Heart right ventricle (tissue), 16 donors: Measurements from ENCODE around the gene FAP. TPM values are rescaled to one million over a fixed set of nuclear protein-coding genes. Genes with fewer than 3 reads are reported as not detected.

Experiments used
- ATAC-seq, 8 donors: fragments of 200-7000 bp; cut with Tn5 transposase; one replicate each; pipeline ENCODE4 v1.9.1; 2020; ENCODE audit warnings: mild to moderate bottlenecking in 8 of 8, moderate library complexity in 8 of 8, moderate number of reproducible peaks in 1 of 8
- DNase-seq, 2 donors: peaks; one replicate each; pipeline ENCODE4 v3.0.0-alpha.2; 2020
- H3K27ac ChIP-seq, 10 donors: fragments of 200-600 bp; sonication (generic) in 2 of 10; one replicate each; pipeline versions ENCODE4 v1.5.0 to v1.8.0; 2020 to 2022; ENCODE audit warnings: mild to moderate bottlenecking in 3 of 10
- H3K27me3 ChIP-seq, 7 donors: fragments of 200-600 bp; one replicate each; pipeline ENCODE4 v1.8.0; 2021 to 2022; ENCODE audit warnings: mild to moderate bottlenecking in 2 of 7
- H3K36me3 ChIP-seq, 9 donors: fragments of 200-600 bp; sonication (generic) in 1 of 9; one replicate each; pipeline versions ENCODE4 v1.5.0 to v1.8.0; 2020 to 2022; ENCODE audit warnings: mild to moderate bottlenecking in 2 of 9
- H3K4me1 ChIP-seq, 9 donors: fragments of 200-600 bp; sonication (generic) in 1 of 9; one replicate each; pipeline versions ENCODE4 v1.5.0 to v1.8.0; 2020 to 2022; ENCODE audit warnings: mild to moderate bottlenecking in 4 of 9
- H3K4me3 ChIP-seq, 10 donors: fragments of 200-600 bp; sonication (generic) in 2 of 10; one replicate each; pipeline versions ENCODE4 v1.5.0 to v1.8.0; 2020 to 2022; ENCODE audit warnings: mild to moderate bottlenecking in 7 of 10, moderate library complexity in 2 of 10
- H3K9me3 ChIP-seq, 11 donors: fragments of 200-600 bp in 10 of 11; sonication (generic) in 2 of 11; one replicate each; pipeline versions ENCODE4 v1.5.0 to v1.8.0; 2013 to 2022; ENCODE audit warnings: mild to moderate bottlenecking in 2 of 11, control low read depth in 1 of 11, moderate library complexity in 1 of 11
- CTCF ChIP-seq, 9 donors: fragments of 200-600 bp; sonication (generic) in 2 of 9; IDR thresholded peaks; one replicate each; pipeline versions ENCODE4 v1.5.0 to v1.8.0; 2021 to 2022; ENCODE audit warnings: antibody characterized with exemption in 9 of 9, mild to moderate bottlenecking in 5 of 9, moderate library complexity in 1 of 9
- WGBS, 2 donors: extraction: QIAGEN DNeasy Blood & Tissue Kit; methylation state at CpG; one replicate each; pipeline ENCODE4 v1.1.7; 2013; ENCODE audit warnings: inconsistent platforms in 1 of 2; 5-methylcytosine and 5-hydroxymethylcytosine counted together
- intact Hi-C, 10 donors: fragments of 100-400 bp; cut with DNase I; formaldehyde crosslinking; loops; one replicate each; pipeline versions ENCODE4 v1.11.1 to v1.14.2; 2022
- polyA plus RNA-seq, 2 donors: library from polyadenylated mRNA; stranded (reverse); fragments of 200-250 nt; gene quantifications; one replicate each; pipeline ENCODE4 v1.2.3, GENCODE V29; 2013
- total RNA-seq, 10 donors: library from RNA; stranded (reverse); fragmentation: NEBNext Ultra II Directional in 3 of 10; extraction: Animal tissue kit (Norgen Biotek cat#: 25700) in 3 of 10; gene quantifications; one replicate each; pipeline versions ENCODE4 v1.2.1 to v1.2.4, GENCODE V29; 2021 to 2023
- donor health status: Arrhythmogenic right ventricular cardiomyopathy.
- donor health status: ischemic (EF 13 %, LVEDD 7.1; RV severe dilation, severe dysfunction).
- donor health status: healthy with polysubstance abuse.
- donor health status: DM: no; HTN: yes; CAD: no.
- donor health status: DM: no; HTN: no; CAD: no.
- donor health status: ischemic (EF 25% LVEDD 6.9; RV normal size, moderate dysfunction).
- donor health status: ischemic (EF 25% LVEDD 5.7; RV mildly dilated, moderate dysfunction).
- donor health status: healthy.
- donor health status: DM: yes; HTN: yes; CAD: no.
- donor health status: Ischemic cardiomyopathy.
- donor health status: ischemic (EF 35%, LVEDD 5.7; RV mildly dilated, moderate dysfunction).
- donor health status: nonischemic (EF 11% LVEDD 7.7; RV severe dilation, severe dysfunction).
- donor health status: DM: yes; HTN: yes; CAD: no.
- donor health status: PGD.
- donor health status: ischemic (EF 29% LVEDD 5.4; RV normal size, mild dysfunction).
- donor health status: nonischemic (EF 23%, LVEDD 6.1; RV moderate dilation, normal function).

The FAP gene
- total and polyA plus RNA-seq, 12 donors, result 0.56 to 11.5 (median 2.2) TPM

GRCh38 chr2:162265666-162266459, 22.6 kb upstream of the FAP start:
- Histone ChIP-seq H3K9me3 (no peaks in the 10 kb centered on the region), H3K27me3 (no peaks in the 10 kb centered on the region), H3K36me3 (peaks cover 0 to 65% (median 9%) of the 10 kb centered on the region in 9 donors), H3K4me3 (no peak overlapping the region), H3K27ac (peak overlapping the region in 7 of 10 donors; percentile 19 to 67 (median 41)), H3K4me1 (peaks cover 0 to 14% (median 7%) of the 10 kb centered on the region in 9 donors)
- 74 to 79% methylated on average over 7 of the region's 7 CpGs for WGBS, 2 donors
- peak in 6 of 8 donors; percentile 13 to 70 (median 49) for ATAC-seq
- intact Hi-C loops, result no loop called here
- no peak for DNase-seq
- no peak for TF ChIP-seq CTCF (IDR thresholded peaks at IDR 0.05)

DNA sequence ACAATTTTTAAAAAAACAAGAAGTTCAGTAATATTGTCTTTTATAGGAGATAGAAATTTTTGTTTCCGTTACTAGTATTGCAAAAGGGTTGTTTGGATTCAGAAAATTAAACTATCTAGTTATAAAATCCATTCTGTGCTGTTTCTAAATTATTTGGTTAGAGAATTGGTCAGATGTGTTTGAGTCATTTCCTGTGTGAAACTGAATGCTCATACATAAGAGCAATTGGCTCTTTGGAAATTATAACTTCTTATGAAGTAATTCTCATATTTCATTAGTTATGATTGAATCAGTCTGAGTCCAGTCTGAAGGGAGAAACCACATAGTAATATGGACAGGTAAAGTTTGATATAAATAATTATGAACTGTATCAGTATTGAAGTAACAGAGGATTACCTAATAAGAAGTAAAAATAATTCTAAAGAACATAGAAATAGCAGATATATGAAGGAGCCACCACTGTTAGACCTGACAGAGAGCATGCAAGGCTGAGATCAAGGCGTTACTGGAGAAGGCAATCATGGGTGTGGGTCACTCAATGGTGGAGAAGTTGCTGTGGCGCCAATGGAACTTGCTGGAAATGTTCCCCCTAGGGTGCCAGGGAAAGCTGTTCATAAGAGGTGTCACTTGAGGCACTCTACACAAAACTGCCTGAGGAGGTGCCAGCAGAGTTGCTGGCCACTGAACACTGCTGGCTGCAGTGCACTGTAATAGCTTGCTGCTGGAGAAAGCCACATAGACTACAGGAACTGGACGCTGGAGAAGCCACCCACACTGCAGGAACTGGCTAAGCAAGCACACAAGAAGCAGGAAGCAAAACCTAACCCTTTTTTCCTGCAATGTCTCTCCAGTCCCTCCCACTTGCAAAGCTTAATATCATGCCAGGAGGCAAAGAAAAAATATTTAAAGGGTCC, 18.0 kb upstream of the FAP start:
- H3K27me3 ChIP-seq, result no peaks in the 10 kb centered on the region
- H3K27ac ChIP-seq, result peak overlapping the region in 9 of 10 donors; percentile 40 to 87 (median 61)
- peak; percentile 30 to 61 for DNase-seq
- no peak for TF ChIP-seq CTCF (IDR thresholded peaks at IDR 0.05)
- intact Hi-C loops, result no loop called here
- H3K4me3 ChIP-seq, result no peak overlapping the region
- 56 to 72% methylated on average over 4 of the region's 4 CpGs for WGBS, 2 donors
- H3K36me3 ChIP-seq, result peaks cover 0 to 19% (median 0%) of the 10 kb centered on the region in 9 donors
- ATAC-seq, result peak; percentile 73 to 91 (median 84)
- no peaks in the 10 kb centered on the region for H3K9me3 ChIP-seq
- H3K4me1 ChIP-seq, result peaks cover 0 to 56% (median 13%) of the 10 kb centered on the region in 9 donors

GRCh38 chr2:162258686-162259085, 15.4 kb upstream of the FAP start:
- intact Hi-C loops, result no loop called here
- peaks cover 0 to 56% (median 13%) of the 10 kb centered on the region in 9 donors for H3K4me1 ChIP-seq
- H3K27ac ChIP-seq, result peak overlapping the region in 2 of 10 donors; percentile 51 to 56
- no peaks in the 10 kb centered on the region for H3K36me3 ChIP-seq
- ATAC-seq (no peak), DNase-seq (no peak)
- H3K9me3 ChIP-seq, result no peaks in the 10 kb centered on the region
- WGBS, 2 donors, result 52 to 62% methylated on average over 2 of the region's 2 CpGs
- no peaks in the 10 kb centered on the region for H3K27me3 ChIP-seq
- no peak overlapping the region for H3K4me3 ChIP-seq
- TF ChIP-seq CTCF (IDR thresholded peaks at IDR 0.05), result no peak

GRCh38 chr2:162258169-162258568, 14.9 kb upstream of the FAP start:
- no peaks in the 10 kb centered on the region for H3K9me3 ChIP-seq
- no peaks in the 10 kb centered on the region for H3K36me3 ChIP-seq
- H3K4me1 ChIP-seq, result peaks cover 0 to 56% (median 13%) of the 10 kb centered on the region in 9 donors
- ATAC-seq (no peak), DNase-seq (no peak)
- no peak overlapping the region for H3K4me3 ChIP-seq
- H3K27ac ChIP-seq, result peak overlapping the region in 2 of 10 donors; percentile 51 to 56
- 93 to 94% methylated on average over 4 of the region's 4 CpGs for WGBS, 2 donors
- H3K27me3 ChIP-seq, result no peaks in the 10 kb centered on the region
- TF ChIP-seq CTCF (IDR thresholded peaks at IDR 0.05), result no peak
- intact Hi-C loops, result no loop called here
